Cortex of kidney (tissue), 1 donor: ENCODE data around the gene SINHCAF.

Experiments
- DNase-seq: peaks from one replicate; lab custom pipeline; 2025; lab: John Stamatoyannopoulos, UW

The SINHCAF gene

DNA sequence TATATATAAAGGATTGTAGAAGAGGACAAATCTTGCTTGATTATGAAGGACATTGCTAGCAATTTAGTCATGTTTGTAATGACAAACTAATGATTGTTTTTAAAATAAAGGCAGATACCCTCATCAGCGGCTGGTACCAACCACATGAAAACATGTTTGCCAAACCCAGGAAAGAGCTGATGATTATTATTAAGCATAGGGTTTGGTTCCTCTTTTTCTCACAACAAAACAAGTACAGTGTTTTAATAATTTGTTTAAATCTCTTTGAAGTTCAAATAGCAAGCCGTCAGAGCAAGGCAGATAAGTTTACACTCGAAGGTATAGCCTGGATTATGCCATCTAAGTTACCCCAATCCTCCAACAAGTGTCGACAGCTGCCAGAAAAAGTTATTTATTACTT is 5.3 kb upstream of the SINHCAF start:
- DNase-seq = no peak

GRCh38 chr12:31326736-31327659 is 1.0 kb upstream of the SINHCAF start:
- DNase-seq = no peak

DNA sequence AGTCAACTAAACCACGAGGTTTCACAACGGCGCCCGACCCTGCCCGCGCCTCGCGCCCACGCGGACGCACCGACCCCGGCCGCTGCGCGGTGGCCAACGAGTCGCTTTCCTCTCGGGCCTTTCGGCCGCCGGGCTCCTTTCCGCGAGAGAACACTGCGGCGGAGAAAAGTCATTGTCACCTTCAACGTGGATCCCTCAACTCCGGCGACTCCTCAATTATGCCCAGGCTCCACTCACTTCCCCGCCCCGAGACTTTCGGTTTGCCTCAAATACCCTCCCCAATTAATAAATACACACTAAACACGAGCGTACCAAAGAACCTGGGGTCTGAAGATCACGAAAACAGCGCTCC is 450 bp downstream of the SINHCAF start:
- DNase-seq = no peak

DNA sequence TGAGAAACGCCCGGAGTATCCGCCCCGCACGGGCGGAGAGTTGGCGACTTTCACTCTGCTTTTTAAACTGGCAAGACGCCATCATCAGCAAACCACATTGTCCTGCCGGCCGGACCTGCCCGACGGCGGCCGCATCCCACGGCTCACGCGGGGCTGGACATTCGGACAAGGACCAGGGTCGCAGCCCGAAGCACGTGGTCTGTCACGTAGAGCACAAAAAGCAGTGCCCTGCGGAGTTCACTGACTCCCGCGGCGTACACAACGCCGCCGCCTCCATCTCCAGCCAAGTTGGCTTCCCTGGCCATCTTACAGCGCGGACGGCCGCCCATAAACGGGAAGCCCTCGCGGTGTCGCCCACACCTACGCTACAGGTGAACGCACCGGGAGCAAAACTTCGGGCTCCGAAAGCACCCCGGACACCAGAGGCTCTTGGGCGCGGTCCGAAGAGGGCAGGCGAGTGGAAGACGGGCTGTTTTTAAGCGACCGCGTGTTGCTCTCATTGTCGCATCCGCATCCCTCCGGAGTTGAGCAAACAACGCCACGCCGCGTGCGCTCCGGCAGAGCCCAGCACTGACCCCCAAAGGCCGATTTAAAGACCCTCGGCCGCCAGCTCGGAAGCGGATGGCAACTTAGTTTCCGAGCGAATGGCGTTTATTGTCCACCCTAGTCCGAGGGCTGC is 966 bp downstream of the SINHCAF start:
- no peak for DNase-seq

GRCh38 chr12:31324116-31324844 is 1.7 kb downstream of the SINHCAF start:
- DNase-seq = peak; percentile 33

- DNase-seq = no peak
These were observed 2.4 kb downstream of the SINHCAF start for GRCh38 chr12:31323391-31324115.

DNA sequence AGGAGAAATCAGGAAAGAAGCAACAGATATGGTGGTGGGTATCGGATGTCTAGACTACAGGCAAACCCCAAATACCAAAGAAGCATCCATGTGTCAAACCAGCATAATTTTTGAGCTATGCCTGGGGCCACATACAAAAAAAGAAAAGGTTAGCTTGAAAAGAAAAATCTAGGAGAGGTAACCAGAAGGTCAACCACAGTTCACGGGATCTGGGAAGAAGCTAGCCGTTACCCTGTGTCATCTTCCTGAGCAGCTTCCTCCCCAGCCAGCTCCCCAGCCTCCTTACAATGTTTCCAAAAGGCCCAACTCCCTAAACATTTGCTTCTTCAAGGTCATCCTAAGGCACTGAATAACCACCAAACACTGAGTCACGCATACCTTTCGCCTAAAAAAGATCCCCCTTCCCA is 3.1 kb downstream of the SINHCAF start:
- DNase-seq = no peak

GRCh38 chr12:31321897-31322228 is 4.1 kb downstream of the SINHCAF start:
- no peak for DNase-seq

DNA sequence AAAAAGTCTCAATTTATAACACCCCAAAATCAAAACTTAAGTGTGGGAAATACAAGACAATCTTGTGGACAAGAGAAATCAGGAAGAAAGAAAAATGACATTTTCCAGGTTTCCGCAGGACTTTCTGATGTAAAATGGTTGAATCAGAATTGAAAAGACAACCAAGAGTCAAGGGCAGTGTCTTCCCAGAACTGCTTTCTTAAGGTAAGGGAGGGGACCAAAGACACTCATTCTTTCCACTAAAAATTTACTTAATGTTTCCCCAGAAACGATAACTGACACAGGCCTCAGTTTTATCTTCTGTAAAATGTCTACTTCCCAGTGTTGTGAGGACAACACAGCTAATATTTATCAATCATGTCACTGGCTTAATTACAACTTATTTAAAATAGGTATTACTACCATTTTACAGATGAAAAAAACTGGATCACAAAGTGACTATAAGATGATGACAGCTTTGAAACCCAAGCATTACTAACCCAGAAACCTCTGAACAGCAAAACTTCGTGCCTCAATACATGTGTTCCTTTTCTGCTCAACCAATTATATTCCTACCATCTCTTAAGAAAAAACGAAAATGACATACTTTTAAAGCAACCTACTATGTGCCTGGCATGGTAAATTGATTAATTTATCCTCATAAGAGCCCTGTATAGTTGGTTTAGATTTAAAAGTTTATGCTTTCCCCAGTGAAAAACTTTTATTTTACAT is 4.6 kb downstream of the SINHCAF start:
- DNase-seq = no peak

DNA sequence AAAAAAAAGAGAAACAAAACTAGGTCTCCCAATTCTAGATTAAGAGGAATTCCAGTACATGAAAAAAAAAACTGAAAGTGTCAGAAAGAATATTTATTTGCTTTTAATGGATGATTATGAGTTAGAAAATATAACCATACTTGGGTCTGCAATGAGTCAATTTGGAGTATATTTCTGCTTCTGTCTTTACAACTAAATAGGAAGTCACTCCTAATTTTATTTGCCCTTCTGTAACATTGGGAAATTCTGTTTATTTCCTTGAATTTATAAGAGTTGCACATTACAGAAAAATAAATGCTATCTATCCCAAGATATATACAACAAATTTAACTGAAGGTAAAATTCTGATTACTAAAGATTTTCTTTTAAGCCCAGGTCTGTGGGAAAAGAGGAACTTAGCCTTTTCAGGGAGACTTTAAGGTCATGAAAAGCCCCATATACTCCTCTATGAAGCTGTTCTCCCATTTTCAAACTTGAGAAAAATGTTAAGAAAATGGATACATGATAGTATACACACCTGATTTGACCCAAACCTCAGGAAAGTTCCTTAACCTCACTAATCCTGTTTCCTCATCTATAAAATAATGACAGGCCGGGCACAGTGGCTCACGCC is 7.2 kb downstream of the SINHCAF start:
- no peak for DNase-seq

GRCh38 chr12:31317471-31318395 is 8.2 kb downstream of the SINHCAF start:
- DNase-seq = no peak

DNA sequence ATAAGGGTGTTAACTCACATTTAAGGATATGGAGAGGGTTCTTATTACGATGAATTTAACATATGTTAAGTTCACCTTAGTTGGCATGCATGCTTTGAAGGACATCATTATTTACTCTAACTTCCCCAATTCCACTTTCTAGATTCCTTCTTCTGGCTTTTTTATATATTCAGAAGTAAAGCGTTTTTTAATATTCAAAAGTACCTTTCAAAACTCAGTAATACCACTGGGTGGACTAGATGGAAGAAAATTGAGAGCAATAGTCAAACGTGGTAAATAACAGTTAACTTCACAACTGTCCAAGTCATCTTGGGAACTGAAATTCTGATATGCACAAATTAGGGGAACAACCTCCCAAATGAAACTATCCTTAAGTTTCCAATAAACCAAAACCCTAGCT is 9.1 kb downstream of the SINHCAF start:
- no peak for DNase-seq

GRCh38 chr12:31315784-31316465 is 10.0 kb downstream of the SINHCAF start:
- no peak for DNase-seq

DNA sequence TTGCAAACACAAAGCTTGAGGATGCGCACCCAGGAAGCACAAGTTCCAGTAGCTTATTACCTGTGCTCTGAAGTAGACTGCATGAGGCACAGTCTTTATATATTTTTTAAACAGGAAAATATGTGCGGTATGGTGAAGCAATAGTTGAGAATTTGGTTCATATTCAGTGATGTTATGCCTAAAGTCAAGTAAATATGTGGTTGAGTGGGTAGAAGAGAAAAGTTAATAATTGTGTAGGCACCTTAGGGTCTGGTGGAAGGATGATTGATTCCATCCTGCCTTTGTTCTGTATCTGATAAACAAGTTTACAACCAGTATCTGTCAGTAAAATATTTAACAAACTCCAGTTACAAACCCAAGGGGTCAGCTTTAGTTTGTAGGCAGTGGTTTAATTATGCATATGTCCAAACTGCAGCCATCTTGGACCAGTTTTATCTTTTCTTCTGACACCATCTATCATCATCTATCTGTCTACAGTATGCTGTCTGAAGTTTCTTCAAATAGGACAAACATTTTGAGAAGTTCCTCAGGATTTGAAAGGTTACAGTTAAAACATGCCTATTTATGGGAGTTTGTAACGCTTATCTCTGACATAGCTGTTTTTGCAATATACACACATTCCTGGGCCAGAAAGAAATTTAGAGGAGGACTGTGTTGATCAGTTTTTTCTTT is 10.8 kb downstream of the SINHCAF start:
- DNase-seq = no peak

GRCh38 chr12:31312431-31312830 is 13.5 kb downstream of the SINHCAF start:
- DNase-seq = no peak

DNA sequence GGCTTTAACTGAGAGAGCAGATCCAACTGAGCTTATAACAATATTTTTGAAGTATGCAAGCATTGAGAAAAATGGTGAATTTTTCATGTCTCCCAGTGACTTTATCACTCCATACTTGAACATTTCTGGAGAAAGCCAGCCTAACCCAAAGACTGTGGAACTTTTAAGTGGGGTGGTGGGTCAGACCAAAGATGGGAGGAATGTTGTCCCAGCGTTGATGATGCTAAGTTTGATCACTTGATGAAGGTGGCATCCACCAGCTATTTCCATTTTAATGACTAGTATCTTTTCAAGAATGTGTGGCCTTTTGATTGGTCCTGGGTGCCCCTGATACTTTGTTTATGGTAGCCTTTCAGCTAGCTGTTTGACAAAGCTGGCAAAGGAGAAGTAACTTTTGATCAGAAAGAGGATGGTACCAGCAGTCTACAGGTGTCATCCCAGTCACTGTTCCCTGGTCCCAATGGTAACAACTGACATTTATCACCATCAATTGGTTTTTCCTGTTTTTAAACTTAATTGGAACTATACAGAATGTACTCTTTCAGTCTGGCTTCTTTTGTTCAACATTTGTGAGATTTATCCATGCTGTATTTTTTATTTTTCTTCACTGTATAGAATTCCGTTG is 14.2 kb downstream of the SINHCAF start:
- no peak for DNase-seq

DNA sequence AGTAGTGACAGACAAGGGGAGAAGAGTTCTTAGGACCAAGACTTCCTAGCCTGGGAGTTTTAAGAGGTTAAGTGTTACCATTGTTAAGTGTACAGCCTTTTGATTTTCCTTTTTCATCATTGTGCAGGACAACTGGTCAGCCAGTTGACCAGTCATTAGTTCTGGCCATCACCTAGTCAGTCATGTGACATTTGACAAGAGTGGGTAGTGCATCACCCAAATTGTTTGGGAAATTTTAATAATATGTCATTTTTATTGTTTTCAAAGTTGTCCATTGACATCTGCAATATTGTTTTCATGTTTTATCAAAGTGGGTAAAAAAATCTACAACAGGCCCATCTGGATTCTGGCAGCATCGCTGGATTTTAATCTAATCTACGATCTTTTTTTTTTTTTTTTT is 15.5 kb downstream of the SINHCAF start:
- DNase-seq = no peak

GRCh38 chr12:31309279-31309678 is 16.7 kb downstream of the SINHCAF start:
- DNase-seq = no peak
